GM19467 (cell line): ENCODE results near the gene ZDHHC1.
"Not testable (repeated sequence)": the region's sequence is repeated elsewhere in the genome, so short reads cannot be mapped to it uniquely, and the experiment has no call there.

Source experiments
- ATAC-seq: cut with Tn5 transposase; IDR thresholded peaks from one replicate; pipeline ENCODE4 v1.9.1; 2021; ENCODE audit warnings: mild to moderate bottlenecking, moderate library complexity; ENCODE audit not compliant: unreplicated experiment

ZDHHC1 gene

DNA sequence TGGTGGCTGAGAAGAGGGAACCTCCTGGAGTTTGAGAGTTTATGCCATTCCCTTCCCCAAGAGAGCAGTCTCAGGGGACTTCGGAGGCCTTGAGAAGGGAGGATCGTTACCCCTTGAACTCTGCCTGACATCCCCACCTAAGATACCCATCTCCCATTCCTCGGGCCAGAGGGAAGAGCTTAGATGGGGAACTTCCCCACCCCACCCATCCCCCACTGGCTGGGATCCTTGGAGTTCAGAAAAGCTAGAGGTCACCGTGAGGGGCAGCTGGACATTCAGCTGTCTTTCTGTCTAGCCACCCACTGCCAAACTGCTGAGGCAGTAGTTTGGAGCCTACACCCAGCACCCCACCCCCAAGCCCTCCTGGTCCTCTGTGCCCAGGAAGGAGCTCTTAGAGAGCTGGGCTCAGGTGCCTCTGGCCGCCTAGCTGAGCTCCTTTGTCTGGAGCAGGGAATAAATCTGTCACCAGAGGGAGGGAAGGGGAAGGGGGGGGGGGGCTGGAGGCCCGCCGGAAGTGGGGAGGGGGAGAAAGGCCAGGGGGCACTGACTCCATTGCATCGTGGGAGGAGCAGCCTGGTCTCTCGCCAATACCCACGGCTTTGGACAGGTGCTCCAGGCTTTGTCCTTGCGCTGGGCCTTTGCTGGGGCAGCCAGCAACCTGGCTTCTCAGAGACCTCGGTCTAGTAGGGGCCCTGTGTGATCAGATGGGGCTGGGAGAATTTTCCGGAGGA is 15.7 kb upstream of the ZDHHC1 start:
- no peak for ATAC-seq

DNA sequence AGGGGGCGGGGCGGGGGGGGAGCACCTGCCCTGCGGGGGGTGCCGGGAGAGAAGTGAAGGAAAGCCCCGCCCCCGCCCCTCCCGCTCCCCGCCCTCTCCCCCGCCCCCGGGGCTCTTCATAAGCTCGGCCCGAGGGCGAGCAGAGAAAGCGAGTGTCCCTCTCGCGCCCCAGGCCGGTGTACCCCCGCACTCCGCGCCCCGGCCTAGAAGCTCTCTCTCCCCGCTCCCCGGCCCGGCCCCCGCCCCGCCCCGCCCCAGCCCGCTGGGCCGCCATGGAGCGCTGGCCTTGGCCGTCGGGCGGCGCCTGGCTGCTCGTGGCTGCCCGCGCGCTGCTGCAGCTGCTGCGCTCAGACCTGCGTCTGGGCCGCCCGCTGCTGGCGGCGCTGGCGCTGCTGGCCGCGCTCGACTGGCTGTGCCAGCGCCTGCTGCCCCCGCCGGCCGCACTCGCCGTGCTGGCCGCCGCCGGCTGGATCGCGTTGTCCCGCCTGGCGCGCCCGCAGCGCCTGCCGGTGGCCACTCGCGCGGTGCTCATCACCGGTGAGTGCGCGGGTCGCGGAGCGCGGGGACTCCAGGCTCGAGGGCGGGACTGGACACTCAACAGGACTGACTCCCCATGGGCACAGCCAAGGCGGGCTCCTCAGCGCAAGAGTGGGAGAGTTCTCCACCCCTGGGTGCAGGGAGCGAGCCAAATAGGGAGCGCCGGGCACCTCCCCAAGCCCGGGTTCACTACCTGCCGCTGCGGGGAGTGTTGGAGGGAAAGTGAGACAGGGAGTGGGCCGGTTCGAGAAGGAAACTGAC is 14.9 kb upstream of the ZDHHC1 start, which contains the start of gene HSD11B2:
TSS of gene HSD11B2 (plus strand) at position 145 of the 798 bp plus-strand sequence. CDS start at position 273, 128 bp downstream.
- ATAC-seq: no peak

DNA sequence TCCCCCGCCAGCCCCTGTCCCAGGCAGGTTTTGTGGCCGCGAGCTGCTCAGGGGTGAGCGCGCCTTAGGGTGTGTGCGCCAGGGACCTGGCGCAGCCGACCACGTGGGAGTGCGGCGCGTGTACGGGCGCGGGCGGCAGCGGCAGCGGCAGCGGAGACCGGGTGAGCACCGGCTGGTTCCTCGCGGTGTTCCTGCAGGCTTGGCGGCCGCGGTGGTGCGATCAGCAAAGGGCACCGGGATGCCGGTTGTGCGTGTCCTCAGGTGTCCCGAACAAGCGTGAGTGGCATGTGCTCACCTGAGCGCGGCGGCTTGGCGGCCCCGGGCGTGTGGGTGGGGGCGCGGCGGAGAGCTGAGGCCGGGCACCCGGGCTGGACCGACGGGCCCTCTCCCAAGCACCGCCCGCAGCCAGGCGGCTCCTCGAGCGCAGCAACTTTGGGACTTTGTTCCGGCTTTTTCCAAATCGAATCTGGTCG is 14.3 kb upstream of the ZDHHC1 start:
- no peak for ATAC-seq

DNA sequence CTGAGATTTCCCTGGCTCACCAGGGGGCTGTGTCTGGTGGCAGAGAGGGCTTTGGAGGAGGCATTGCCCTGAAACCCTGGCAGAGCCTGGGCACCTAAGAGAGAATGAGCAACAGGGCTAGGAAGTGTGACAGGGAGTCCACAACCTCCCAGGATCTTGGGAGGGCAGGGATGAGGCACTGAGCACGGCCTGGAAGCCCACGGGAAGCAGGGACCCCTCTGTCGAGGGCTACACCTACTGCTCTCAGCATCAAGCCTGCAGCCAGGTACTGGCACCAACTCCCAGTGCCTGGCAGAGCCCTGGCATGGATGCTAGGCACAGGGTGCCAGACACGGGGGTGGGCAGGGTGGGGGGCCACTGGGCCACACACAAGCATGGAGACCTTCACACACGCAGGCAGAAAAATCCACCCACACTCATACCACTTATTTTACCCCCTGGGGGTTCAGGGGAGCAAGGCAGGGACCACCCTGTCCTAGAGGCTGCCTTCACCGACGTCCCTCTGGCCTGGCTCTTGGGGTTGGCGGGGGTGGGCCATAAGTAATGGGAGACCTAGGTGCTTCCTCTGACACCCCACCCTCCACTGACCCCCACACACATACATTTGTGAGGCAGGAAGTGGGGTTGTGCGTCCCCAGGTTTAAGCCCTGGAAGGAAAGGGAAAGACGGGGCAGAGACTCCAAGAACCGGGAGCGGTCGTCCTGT is 13.7 kb upstream of the ZDHHC1 start:
- ATAC-seq: no peak

DNA sequence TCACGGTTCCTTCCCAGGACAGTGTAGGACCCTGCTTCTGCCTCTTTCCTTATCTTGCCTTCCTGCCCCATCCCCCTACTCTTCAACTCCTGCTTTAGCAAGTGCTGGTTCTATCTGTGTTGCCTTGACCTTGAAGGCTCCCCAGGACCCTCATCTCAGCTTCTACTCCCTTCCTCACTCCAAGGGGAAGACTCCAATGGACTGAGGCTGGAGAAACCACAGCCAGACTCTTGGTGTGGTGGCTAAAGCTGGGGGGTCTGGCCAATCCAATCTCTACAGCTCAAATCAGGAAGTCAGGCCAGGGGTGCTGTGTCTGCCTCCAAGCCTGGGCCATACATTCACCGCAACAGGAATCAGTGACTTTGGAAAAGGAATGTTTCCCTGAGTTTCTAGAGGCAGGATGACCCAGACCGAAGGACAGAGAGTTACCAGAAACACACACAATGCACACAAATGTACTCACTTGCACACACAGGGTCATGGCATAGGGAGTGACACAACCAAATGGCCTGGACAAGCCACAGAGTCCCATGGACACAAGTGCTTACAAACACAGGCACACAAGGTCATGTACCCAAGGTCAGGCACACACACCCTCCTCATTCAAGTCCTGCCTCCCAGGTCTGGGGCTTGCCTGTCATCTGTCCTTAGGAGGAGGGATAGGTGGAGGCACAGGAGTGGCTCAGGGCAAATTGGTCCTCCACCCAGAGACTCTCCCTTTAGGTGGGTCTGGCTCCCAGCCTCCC is 12.9 kb upstream of the ZDHHC1 start:
- ATAC-seq: no peak

DNA sequence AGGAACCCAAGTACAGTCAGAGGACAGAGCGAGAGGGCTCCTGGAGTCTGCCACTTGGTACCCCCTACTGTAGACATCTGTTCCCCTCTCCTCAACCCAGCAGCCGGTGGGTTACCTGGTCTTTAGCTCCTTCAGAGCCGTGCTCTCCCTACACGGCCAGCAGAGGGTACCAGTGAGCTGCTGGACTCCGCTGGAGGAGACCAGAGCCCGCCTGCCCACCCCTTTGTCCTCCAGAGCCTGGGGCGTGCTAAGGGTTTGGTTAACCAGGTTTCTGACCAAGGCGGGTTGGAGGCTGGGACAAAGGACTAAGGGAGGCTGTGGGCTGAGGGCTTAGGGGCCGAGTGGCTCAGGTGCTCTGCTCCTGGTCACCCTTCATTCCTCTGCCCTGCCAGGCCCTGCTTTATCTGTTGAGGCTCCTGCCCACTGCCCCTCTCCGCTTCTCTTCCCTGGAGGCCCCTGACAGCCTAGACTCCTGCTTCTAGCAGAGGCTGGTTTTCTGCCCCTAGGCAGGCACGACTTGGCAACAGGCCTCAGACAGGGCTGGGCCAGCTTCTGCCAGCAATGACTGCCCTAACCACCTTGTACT is 12.0 kb upstream of the ZDHHC1 start:
- no peak for ATAC-seq

DNA sequence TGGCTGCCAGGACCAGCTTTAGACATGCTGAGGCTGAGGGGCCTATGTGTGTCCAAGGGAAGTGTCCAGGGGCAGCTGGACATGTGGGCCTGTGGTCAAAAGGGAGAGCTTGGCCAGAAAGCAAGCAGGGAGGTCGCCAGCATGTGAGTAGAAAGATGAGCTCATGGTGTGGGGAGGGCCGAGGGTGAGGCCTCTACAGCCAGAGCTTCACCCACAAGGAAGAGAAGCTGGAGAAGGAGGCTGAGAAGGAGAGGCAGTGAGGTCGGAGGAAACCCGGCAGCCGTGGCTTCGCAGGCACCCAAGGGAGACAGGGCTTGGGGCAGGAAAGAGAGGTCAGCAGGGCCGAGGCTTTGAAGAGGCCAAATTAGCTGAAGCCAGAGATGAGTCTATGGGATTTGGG is 10.7 kb upstream of the ZDHHC1 start:
- ATAC-seq: no peak

DNA sequence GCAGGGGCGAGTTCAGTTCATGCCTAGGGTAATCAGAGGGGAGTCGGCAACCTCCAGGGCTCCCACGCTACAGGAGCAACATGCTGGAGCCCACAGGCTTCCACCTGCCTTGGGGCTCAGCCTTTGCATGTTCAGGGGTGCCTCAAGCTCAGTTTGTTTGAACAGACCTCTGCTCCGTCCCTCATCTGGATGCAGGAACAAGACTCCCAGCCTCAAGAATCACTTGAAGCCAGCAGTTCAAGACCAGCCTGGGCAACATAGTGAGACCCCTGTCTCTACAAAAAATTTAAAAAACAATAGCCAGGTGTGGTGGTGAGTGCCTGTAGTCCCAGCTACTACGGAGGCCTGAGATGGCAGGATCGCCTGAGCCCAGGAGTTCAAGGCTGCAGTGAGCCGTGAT is 9.7 kb upstream of the ZDHHC1 start:
- no peak for ATAC-seq

DNA sequence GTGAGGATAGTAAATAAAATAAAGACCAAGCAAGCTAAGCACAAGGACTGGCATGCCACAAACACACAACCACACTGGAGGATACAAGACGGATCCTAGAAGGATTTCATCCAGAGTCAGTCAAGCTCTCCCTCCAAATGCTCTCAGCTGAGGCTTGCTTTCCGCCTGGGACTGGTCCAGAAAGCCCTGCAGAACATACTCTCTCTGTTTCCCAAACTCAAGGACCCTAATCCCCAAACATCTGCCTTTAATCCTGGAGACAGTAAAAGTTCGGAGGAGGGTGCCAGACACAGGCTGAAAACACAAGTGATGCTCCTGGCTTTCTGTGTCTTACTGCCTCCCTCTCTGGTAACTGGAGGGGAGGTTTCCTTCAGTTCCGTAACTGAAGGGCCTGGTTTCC is 9.3 kb upstream of the ZDHHC1 start:
- no peak for ATAC-seq

DNA sequence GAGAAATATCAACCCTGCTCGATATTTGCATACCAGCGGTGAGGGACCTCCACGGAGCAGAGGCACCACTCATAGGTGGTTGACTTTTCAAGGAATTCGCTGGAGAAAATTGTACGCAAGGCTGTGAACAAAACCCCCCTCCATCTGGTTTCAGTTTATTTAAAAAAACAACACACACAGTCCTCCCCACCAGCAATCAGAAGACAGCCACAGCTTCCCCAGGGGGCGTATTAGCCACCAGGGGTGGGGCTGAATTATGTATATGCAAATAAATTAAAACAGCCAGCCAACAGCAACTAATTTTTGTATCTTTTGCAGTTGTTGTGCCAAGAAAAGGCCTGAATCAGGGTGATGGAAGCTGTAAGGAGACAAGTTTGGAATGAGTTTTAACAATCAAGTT is 8.8 kb upstream of the ZDHHC1 start:
- ATAC-seq: no peak

DNA sequence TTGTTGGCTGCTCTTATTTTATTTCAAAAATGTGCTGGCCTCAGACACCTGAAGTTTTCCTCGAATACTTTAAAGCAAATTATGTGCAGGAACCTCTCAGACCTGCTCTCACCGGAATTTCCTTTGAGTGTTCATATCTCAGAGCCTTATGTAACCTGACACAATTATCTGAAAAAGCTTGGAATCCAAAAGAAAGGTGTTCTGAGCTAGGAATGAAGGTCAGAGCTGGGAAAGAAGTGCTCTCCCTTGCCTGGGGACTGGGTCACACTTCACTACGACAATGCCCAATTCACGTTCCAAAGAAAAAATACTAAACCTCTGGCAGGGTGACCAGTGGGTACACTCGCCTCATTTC is 8.0 kb upstream of the ZDHHC1 start:
- no peak for ATAC-seq

DNA sequence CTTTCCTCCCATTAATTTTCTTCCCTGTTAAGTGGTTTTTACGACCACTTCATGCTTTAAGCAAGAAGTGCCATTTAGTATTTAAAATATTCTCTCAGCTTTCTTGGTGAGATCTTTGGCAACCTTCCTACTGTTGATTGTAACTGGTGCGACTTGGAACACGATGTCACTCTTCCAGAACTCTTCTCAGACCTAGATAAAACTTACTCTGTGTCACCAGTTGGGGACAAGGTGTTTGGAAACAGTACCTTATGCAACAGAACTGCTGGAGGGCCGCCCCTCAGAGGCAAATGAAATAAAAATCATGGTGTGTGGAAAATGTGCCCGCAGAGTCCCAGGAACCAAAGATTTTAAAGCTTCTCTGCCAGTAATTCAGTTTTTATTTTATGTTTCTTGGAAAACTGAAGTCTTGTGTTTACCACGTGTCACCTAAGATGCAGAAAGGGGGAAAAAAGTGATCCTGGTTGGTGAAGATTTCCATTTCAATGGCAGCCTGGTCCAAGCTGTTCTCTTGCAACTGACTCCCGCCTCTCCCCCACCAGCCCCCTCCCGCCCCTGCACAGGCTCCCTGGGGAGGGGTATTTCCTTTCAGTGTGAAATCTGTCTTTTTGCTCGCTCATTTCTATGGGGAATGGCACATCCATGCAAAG is 7.5 kb upstream of the ZDHHC1 start:
- no peak for ATAC-seq

DNA sequence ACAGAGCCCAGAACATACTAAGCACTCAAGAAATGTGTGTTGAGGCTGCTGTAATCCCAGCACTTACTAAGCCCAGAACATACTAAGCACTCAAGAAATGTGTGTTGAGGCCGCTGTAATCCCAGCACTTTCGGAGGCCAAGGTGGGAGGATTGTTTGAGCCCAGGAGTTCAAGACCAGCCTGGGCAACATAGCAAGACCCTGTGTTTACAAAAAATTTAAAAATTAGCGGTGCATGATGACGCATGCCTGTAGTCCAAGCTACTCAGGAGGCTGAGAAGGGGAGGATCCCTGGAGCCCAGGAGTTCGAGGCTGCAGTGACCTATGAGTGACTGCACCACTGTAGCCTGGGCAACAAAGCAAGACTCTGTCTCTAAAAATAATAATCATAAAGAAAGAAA is 6.7 kb upstream of the ZDHHC1 start:
- ATAC-seq: no peak

DNA sequence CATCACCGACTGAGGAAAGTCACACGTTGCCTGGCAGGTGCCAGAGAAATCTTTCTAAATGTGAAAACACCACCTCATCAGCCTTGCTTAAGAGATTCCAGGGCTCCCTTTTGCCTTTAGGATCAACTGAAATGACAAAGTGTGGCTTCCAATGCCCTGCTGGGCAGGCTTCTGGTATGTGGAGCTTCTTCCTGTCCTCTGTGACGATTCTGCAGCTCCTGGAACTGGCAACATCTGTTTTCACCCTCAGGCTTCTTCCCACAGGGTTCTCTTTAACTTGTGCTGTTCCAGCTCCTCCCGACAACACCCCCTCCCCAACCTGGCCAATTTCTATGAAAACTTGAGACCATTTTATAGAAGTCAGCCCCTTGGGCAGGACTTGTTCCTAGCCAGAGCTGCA is 4.8 kb upstream of the ZDHHC1 start:
- no peak for ATAC-seq

DNA sequence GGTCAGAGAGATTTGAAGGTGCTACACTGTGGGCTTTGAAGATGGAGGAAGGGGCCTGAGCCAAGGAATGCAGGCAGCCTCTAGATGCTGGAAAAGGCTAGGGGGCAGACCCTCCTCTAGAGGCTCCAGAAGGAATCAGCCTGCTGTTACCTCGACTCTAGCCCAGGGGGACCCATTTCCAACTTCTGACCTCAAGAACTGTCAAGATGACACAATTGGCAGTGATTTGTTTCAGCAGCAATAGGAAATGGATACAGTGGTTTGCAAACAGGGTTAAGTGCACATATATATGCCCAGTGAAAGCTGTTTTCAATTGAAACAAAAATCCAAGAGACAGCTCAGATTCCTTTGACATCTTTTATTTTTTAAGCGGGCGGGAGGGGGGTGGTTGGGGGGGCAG is 3.7 kb upstream of the ZDHHC1 start:
- ATAC-seq: no peak

DNA sequence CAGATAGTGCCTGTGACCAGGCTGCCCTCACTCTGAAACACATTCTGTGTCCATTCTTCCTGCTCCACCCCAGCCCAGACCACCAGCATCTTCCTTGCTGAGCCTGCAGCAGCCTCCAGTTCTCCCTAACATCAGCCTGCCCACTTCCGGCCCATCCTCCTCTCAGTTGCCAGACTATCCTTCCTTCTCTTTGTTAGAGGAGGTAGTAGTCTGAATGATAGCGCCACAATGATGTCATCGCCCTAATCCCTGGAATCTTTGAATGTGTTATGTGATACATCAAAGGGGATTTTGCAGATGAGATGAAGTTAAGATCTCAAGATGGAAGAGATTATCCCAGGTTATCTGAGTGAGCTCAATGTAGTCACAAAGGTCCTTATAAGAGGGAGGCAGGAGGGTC is 3.2 kb upstream of the ZDHHC1 start:
- ATAC-seq: no peak

DNA sequence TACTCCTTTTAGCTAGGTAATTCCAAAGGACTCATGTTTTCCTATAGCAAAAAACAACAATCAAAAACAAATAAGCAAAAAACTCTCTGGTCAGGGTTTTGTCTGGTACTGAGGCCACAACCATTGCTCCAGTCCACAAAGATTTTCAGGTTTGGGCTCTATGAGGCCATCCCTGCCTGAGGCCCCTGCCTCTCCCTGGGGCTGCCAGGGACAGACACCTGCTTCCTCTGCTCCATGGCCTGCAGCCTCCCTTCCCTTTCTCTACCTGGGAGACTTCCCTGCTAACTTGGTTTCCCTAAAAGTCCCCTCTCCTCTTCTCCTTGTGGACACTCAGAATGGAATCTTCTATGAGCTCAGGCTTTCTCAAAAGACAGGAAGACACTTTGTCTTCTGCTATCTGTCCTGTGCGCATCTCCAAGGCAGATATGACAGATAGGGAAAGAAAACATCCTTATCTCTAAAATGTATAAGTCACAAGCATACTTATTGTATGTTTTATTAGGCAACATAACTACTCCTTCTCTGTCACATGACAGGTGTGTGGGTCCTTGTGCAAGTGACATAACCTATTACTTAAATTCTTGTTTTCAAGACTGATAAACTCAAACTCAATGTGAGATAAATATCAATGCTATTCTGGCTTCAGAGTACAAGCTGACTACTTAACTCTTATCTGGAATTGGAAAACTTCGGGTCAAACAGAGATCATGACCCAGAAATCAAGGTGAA is 1.2 kb upstream of the ZDHHC1 start:
- no peak for ATAC-seq

DNA sequence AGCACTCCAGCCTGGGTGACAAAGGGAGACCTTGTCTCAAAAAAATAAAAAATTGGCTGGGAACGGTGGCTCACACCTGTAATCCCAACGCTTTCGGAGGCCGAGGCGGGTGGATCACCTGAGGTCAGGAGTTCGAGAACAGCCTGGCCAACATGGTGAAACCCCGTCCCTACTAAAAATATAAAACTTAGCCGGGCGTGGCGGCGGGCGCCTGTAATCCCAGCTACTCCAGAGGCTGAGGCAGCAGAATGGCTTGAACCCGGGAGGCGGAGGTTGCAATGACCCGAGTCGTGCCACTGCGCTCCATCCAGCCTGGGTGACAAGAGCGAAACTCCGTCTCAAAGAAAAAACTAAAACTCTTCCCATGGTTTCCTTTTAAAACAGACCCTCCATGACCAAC is 856 bp downstream of the ZDHHC1 start:
- ATAC-seq: not testable (repeated sequence)
